Rectal smooth muscle tissue (tissue), 1 donor: ENCODE measurements around the gene BCL11A.

ENCODE experiments used
- H3K27ac ChIP-seq: one replicate; pipeline ENCODE4 v1.7.0; 2013; ENCODE audit warnings: low read depth, low read length, inconsistent platforms
- H3K27me3 ChIP-seq: one replicate; pipeline ENCODE4 v1.7.0; 2013; ENCODE audit warnings: low read length; ENCODE audit not compliant: control insufficient read depth, insufficient read depth
- H3K36me3 ChIP-seq: one replicate; pipeline ENCODE4 v1.7.0; 2013; ENCODE audit warnings: low read length; ENCODE audit not compliant: control insufficient read depth, insufficient read depth
- H3K4me1 ChIP-seq: one replicate; pipeline ENCODE4 v1.7.0; 2013; ENCODE audit warnings: low read length; ENCODE audit not compliant: control insufficient read depth, insufficient read depth
- H3K4me3 ChIP-seq: one replicate; pipeline ENCODE4 v1.7.0; 2013; ENCODE audit warnings: low read length
- H3K9ac ChIP-seq: one replicate; pipeline ENCODE4 v1.7.0; 2013; ENCODE audit warnings: low read length

BCL11A gene

GRCh38 chr2:60414495-60415138 lies 138.8 kb downstream of the BCL11A start:
- H3K4me1 ChIP-seq, result no peaks in the 10 kb centered on the region
- no peaks in the 10 kb centered on the region for H3K36me3 ChIP-seq
- H3K27ac ChIP-seq, result no peak overlapping the region
- no peak overlapping the region for H3K4me3 ChIP-seq
- no peak overlapping the region for H3K9ac ChIP-seq
- no peaks in the 10 kb centered on the region for H3K27me3 ChIP-seq

- no peak overlapping the region for H3K4me3 ChIP-seq
- H3K4me1 ChIP-seq, result no peaks in the 10 kb centered on the region
- no peak overlapping the region for H3K27ac ChIP-seq
- H3K36me3 ChIP-seq, result no peaks in the 10 kb centered on the region
- H3K9ac ChIP-seq, result no peak overlapping the region
- no peaks in the 10 kb centered on the region for H3K27me3 ChIP-seq
Measured at GRCh38 chr2:60413814-60414168, 139.7 kb downstream of the BCL11A start.

- Histone ChIP-seq H3K27me3 (no peaks in the 10 kb centered on the region), H3K9ac (no peak overlapping the region), H3K36me3 (no peaks in the 10 kb centered on the region), H3K4me1 (no peaks in the 10 kb centered on the region), H3K27ac (no peak overlapping the region), H3K4me3 (no peak overlapping the region)
Measured at GRCh38 chr2:60413069-60413813, 140.2 kb downstream of the BCL11A start.

GRCh38 chr2:60412620-60413019 lies 140.8 kb downstream of the BCL11A start:
- no peak overlapping the region for H3K9ac ChIP-seq
- H3K27me3 ChIP-seq, result no peaks in the 10 kb centered on the region
- H3K4me1 ChIP-seq, result no peaks in the 10 kb centered on the region
- H3K4me3 ChIP-seq, result no peak overlapping the region
- no peaks in the 10 kb centered on the region for H3K36me3 ChIP-seq
- no peak overlapping the region for H3K27ac ChIP-seq

- no peaks in the 10 kb centered on the region for H3K4me1 ChIP-seq
Measured at GRCh38 chr2:60412027-60412426, 141.4 kb downstream of the BCL11A start.

GRCh38 chr2:60411295-60411694 lies 142.2 kb downstream of the BCL11A start:
- H3K9ac ChIP-seq, result no peak overlapping the region
- H3K36me3 ChIP-seq, result no peaks in the 10 kb centered on the region
- no peak overlapping the region for H3K4me3 ChIP-seq
- no peak overlapping the region for H3K27ac ChIP-seq
- H3K27me3 ChIP-seq, result no peaks in the 10 kb centered on the region
- H3K4me1 ChIP-seq, result no peaks in the 10 kb centered on the region

More at GRCh38 chr2:60412027-60412426, 141.4 kb downstream of the BCL11A start:
- Histone ChIP-seq H3K27ac (no peak overlapping the region), H3K36me3 (no peaks in the 10 kb centered on the region), H3K27me3 (no peaks in the 10 kb centered on the region), H3K9ac (no peak overlapping the region), H3K4me3 (no peak overlapping the region)

- Histone ChIP-seq H3K36me3 (no peaks in the 10 kb centered on the region), H3K9ac (no peak overlapping the region), H3K27ac (no peak overlapping the region), H3K27me3 (no peaks in the 10 kb centered on the region), H3K4me1 (no peaks in the 10 kb centered on the region), H3K4me3 (no peak overlapping the region)
Measured at GRCh38 chr2:60410456-60411146, 142.9 kb downstream of the BCL11A start.

GRCh38 chr2:60409531-60409871 lies 144.0 kb downstream of the BCL11A start:
- no peaks in the 10 kb centered on the region for H3K36me3 ChIP-seq
- H3K4me1 ChIP-seq, result no peaks in the 10 kb centered on the region
- no peaks in the 10 kb centered on the region for H3K27me3 ChIP-seq
- H3K27ac ChIP-seq, result no peak overlapping the region
- H3K4me3 ChIP-seq, result no peak overlapping the region
- no peak overlapping the region for H3K9ac ChIP-seq

- Histone ChIP-seq H3K4me3 (no peak overlapping the region), H3K27ac (no peak overlapping the region), H3K36me3 (no peaks in the 10 kb centered on the region), H3K9ac (no peak overlapping the region), H3K4me1 (no peaks in the 10 kb centered on the region), H3K27me3 (no peaks in the 10 kb centered on the region)
Measured at GRCh38 chr2:60408811-60409530, 144.5 kb downstream of the BCL11A start.

- H3K4me1 ChIP-seq, result no peaks in the 10 kb centered on the region
- H3K4me3 ChIP-seq, result no peak overlapping the region
- no peak overlapping the region for H3K9ac ChIP-seq
- no peaks in the 10 kb centered on the region for H3K27me3 ChIP-seq
- no peaks in the 10 kb centered on the region for H3K36me3 ChIP-seq
- no peak overlapping the region for H3K27ac ChIP-seq
Measured at GRCh38 chr2:60408207-60408606, 145.2 kb downstream of the BCL11A start.

GRCh38 chr2:60407398-60407797 lies 146.1 kb downstream of the BCL11A start:
- Histone ChIP-seq H3K9ac (no peak overlapping the region), H3K4me1 (no peaks in the 10 kb centered on the region), H3K27ac (no peak overlapping the region), H3K27me3 (no peaks in the 10 kb centered on the region), H3K4me3 (no peak overlapping the region), H3K36me3 (no peaks in the 10 kb centered on the region)

- no peak overlapping the region for H3K9ac ChIP-seq
- no peak overlapping the region for H3K4me3 ChIP-seq
- H3K27ac ChIP-seq, result no peak overlapping the region
- H3K4me1 ChIP-seq, result no peaks in the 10 kb centered on the region
- no peaks in the 10 kb centered on the region for H3K36me3 ChIP-seq
- H3K27me3 ChIP-seq, result no peaks in the 10 kb centered on the region
Measured at GRCh38 chr2:60406192-60406591, 147.3 kb downstream of the BCL11A start.
